OCI-M2 (cell line): ENCODE results near the gene ZNF830.
A peak's percentile ranks its signal among the peaks of the same experiment; 100 is the strongest.
"Not testable (repeated sequence)": the region's sequence is repeated elsewhere in the genome, so short reads cannot be mapped to it uniquely, and the experiment has no call there.

Source experiments
- DNase-seq: peaks from one replicate; lab custom pipeline; 2025; ENCODE audit not compliant: unreplicated experiment; lab: John Stamatoyannopoulos, UW

ZNF830 gene, protein sequence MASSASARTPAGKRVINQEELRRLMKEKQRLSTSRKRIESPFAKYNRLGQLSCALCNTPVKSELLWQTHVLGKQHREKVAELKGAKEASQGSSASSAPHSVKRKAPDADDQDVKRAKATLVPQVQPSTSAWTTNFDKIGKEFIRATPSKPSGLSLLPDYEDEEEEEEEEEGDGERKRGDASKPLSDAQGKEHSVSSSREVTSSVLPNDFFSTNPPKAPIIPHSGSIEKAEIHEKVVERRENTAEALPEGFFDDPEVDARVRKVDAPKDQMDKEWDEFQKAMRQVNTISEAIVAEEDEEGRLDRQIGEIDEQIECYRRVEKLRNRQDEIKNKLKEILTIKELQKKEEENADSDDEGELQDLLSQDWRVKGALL

GRCh38 chr17:34961093-34961911, at the start of gene ZNF830, which contains the start of gene CCT6B:
TSS of gene ZNF830 (plus strand) at chr17:34961540. CDS start at chr17:34961567, 27 bp downstream.
TSS of gene CCT6B (minus strand) at chr17:34961460. CDS start at chr17:34961393, 67 bp downstream.
- peak; percentile 33 for DNase-seq

DNA sequence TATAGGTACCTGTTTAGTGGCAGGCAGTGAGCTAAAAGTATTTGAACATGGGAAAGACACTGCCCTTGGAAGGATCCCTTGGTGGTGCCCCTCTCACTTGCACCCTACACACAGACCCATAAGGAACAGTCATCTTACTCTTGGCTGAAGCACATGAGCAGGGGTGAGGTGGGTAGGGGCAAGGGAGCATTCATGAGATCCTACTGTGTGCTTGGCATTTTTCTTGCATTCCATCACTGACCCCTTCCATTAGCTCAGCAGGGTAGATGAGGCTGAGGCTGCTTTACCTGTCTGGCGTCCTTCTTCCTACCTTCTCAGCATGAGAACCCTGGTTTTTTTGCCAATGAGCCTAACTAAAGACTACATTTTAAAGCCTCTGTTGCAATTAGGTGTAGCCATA, 48.3 kb upstream of the ZNF830 start:
- DNase-seq = no peak

- DNase-seq = no peak
Observed at GRCh38 chr17:34916120-34916519, 45.2 kb upstream of the ZNF830 start.

DNA sequence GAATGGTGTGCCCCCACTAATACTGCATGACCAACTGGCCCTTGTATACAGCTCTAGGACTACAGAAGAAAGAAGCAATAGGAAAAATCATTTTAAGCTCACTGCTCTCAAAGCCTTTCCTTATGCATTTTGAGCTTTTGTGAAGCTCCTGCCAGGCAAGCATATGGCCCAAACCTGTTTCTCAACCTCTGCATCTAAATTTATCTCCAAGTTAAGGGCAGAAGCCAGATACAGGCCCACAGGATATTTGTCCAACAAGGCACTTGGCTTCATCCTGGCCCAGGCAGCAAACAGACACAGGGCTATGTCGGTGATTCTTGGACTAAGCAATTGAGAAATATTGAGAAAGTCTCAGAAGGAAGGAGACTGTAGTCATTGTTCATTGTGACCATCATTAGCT, 44.0 kb upstream of the ZNF830 start:
- no peak for DNase-seq

GRCh38 chr17:34920676-34921075, 40.7 kb upstream of the ZNF830 start:
- DNase-seq = no peak

- no peak for DNase-seq
Observed at GRCh38 chr17:34926661-34927060, 34.7 kb upstream of the ZNF830 start.

GRCh38 chr17:34930283-34930682, 31.1 kb upstream of the ZNF830 start:
- no peak for DNase-seq

GRCh38 chr17:34950780-34951179, 10.6 kb upstream of the ZNF830 start:
- not testable (repeated sequence) for DNase-seq

- no peak for DNase-seq
Observed at GRCh38 chr17:34958438-34958837, 2.9 kb upstream of the ZNF830 start.

GRCh38 chr17:34974179-34974578, 12.8 kb downstream of the ZNF830 start:
- no peak for DNase-seq

- no peak for DNase-seq
Observed at GRCh38 chr17:34974794-34975785, 13.8 kb downstream of the ZNF830 start.

DNA sequence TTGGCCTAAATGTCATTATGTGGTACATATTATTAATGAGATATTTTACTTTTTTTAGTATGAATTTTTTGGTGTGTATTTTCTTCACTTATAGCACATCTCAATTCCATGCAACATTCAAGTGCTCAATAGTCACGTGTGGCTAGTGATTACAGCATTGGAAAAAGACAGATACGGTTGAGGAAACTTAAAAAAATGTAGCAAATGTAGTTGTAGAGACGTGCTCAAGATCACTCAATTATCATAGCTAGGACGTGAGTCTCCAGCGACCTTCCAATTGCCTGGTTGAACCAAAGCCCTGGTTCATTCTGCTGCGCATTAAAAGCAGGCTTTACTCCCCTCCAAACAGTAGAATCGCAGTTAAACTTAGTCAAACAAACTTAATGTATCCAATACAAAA, 17.8 kb downstream of the ZNF830 start:
- DNase-seq = no peak

DNA sequence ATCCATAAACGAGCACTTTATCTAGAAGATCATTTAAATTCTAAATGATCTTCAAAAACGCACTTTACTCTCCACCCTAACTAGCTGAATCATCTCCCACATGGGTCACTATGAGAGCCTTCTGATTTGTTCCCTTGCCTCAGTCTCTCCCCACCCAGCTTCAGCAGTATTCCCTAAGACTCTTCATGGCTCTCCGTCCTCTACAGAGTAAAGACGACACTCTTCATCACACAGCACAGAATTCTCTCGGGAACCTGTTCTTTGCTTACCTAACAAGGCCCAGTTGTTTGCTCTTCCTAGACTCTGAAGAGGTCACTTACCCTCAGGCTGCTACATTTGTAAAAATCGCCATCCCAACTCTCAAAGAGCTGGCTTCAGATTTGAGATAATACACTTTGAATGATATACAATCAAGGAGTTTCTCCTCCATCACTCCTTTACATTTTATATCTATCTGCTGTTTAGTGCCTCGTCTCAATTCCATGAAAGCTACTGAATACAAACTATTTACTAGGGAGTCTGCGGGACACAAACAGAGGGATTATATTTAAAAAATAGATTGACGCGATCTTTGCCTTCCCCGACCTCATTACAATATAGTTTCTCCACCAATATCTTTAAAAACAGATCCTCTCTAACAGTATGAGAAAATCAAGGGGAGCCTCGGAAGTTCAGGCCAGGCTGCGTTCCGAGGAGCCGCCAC, 18.5 kb downstream of the ZNF830 start:
- no peak for DNase-seq

DNA sequence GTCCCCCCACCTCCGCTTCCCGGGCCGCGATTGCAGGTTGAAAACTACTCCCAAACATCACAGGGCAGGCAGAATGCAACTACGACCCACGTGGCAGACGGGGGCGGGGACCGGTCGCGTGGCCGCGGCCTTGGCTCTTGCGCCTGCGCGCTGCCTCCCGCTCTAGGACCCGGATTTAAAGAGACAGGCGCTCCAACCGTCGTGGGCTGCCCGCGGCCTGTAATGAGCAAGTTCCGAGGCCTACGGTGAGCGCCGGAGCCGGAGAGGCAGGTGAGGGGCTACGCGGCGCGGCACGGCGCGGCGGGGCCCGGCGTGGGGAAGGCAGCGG, 19.0 kb downstream of the ZNF830 start, which contains the start of gene LIG3:
TSS of gene LIG3 (plus strand) at position 160 of the 328 bp plus-strand sequence. CDS start 2,494 bp downstream, outside the sequence.
- DNase-seq = peak; percentile 29

DNA sequence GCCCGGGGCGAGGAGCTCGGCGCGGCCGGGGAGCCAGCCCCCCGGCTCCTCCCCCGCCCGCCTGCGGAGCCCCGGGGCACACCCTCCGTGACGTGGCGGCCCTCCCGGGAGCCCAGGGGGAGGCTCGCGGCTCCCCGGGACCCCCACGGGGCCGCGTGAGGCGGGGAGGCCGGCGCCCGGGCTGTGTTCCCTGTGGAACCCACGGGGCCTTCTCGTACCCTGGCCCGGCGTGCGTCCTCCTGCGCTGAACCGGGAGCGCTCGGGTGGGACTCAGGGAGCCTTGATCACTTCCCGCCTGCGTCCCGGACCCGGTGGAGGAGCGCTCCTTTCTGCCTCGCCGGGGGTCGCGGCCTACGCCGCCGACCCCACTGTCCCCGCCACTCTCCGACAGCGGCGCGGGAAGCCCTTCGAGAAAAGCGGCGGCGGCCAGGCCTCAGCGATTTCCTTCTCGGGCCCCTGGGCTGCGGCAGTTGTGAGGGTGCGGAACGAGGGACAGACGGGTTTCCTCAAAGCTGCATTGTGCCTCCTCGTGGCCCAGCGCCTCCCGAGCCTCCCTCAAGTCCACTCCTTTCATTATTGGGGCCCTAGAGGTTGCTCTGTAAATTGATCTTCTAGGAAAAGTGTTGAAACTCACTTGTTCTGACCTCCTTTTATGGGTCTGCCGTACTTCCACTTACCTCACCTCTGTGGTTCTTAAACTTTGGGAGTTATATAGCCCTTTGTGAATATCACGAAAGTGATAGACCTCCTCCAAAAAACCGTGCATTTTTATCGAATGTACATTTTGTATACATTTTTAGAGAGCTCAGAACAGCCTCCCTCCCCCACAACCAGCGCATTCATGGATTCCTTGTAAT, 19.6 kb downstream of the ZNF830 start:
- no peak for DNase-seq

GRCh38 chr17:34981538-34982241, 20.4 kb downstream of the ZNF830 start:
- no peak for DNase-seq

- DNase-seq = no peak
Observed at GRCh38 chr17:34987232-34987631, 25.9 kb downstream of the ZNF830 start.

DNA sequence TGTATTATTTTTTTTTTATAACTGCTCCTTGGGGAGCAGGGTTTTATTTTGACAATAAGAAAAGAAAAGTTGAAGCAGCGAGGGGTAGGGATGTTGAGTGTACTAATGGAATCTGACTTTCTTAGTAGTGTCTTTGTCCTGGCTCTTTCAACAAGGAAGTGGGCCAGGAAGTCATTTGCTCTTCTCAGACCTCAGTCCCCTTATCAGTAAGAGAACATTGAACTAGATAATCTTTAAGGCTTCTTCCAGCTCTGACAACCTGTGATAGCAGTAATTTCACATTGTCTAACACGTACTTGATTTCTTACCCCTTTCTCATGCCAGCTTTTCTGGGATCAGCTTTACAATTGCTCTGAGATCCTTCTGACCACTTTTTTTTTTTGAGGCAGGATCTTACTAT, 27.3 kb downstream of the ZNF830 start:
- no peak for DNase-seq

GRCh38 chr17:34989473-34989872, 28.1 kb downstream of the ZNF830 start:
- DNase-seq = no peak
